Stimulated activated CD8-positive, alpha-beta memory T cell treated with anti-CD3 and anti-CD28 coated beads, Interleukin-7, amount 100 ng/mL, for 24 hours (primary cell): Measurements from ENCODE around the gene DSE.
"Not testable (repeated sequence)": the region's sequence is repeated elsewhere in the genome, so short reads cannot be mapped to it uniquely, and the experiment has no call there.

Source experiments
- DNase-seq: peaks from one replicate; pipeline ENCODE4 v3.0.0-alpha.2; 2020; ENCODE audit warnings: low read depth

Gene DSE

GRCh38 chr6:116370760-116371119 is at the start of gene DSE:
TSS of gene DSE (plus strand) at chr6:116370947. CDS start at chr6:116399251, 28,304 bp downstream.
- peak; percentile 22 for DNase-seq

DNA sequence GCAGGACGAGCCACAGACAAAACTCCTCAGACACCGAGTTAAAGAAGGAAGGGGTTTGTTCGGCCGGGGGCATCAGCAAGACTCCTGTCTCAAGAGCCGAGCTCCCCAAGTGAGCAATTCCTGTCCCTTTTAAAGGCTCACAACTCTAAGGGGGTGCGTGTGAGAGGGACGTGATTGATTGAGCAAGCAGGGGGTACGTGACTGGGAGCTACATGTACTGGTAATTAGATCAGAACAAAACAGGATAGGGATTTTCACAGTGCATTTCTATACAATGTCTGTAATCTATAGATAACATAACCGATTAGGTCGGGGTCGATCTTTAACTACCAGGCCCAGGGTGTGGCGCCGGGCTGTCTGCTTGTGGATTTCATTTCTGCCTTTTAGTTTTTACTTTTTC is 48.8 kb upstream of the DSE start:
- DNase-seq = not testable (repeated sequence)

DNA sequence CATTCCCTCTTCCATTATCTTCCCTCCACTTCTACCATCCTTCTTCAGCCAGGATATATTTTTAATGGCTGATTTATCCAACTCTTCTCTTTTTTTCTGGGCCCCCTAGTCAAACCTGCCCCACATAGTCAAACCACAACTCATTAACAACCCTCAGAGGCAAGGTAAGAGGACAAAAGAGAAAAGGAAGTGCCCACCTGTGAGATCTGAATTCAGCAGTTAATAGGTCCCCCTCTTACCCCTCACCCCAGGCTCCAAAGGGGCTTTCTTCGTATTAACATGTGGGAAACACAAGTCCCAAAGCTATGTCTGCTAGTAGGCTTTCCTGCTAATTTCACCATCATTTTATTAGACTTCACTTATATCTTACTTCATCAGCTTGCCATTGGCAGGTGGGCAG is 46.9 kb upstream of the DSE start:
- no peak for DNase-seq

GRCh38 chr6:116325634-116326132 is 45.1 kb upstream of the DSE start:
- DNase-seq = not testable (repeated sequence)

DNA sequence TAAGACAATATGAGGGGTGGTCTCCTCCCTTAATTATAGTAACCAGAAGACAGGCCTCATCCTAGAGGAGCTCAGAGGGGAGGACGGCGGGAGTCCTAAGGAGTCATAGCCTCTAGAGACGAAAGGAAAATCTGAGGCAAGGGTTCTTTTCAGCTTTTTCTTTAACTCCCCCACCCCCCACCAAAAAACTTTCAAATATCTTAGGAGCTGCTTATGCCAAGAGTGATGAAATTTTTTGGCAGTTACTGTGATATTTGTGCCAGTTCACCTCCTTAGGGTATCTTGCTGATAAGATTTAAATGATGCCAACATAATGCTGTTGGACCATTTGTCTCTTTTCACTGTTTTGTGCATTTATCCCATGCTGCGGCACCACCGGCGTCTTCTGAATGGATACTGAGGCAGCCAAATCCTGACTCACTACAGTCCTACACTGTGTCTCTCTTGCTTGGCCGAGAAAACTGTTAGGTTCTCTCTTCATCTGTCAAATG is 44.5 kb upstream of the DSE start:
- no peak for DNase-seq

DNA sequence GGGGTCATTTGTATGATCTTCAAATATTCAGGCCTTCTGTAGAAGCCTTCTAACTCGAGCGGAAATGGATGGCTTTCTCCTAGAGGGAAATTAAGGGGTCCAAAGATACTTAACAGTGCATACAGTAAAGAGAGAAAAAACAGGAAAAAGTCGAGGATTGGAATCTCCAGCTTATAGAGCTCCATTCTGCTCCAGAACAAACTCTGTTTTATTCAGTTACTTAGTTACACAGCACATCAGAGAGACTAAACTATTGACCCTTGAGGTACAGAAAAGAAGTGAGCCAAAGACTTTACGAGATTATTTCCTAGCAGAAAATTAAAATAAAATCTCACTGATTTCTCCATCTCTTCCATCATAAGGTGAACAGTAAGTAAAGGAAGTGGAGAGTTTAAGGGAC is 43.8 kb upstream of the DSE start:
- no peak for DNase-seq

DNA sequence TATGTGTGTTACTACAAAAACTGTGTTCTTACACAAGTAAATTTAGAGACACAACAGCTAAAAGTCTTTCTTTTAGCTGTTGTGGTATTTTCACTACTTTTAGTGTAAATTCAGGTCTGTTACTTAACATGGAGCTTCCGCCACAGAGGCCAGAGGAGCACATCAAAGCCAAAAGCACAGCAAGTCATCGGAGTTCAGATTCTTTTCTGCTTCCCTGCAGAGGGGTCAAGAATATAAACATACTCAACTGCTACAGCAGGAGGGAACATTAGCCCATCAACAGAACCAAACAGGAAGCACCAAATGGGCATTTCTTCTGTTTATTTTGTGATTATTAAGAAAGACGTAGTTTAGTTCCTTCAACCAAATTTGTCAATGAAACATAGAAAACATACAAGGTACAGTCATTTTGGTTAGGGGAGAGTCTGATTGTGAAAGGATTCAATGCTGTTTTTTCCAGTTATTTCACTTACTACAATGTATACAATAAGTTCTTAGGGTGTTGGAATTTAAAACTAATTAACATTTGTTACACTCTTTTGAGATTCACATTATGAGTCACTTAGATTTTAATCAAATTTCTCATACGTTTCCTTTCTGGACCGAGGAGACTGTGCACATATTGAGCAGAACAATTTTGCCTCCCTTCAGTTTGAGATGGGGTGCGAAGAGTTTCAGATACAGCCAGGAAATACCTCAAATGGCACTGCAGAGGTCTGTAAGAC is 42.8 kb upstream of the DSE start:
- DNase-seq = no peak

- DNase-seq = no peak
These were observed 42.2 kb upstream of the DSE start for GRCh38 chr6:116328528-116328903.

GRCh38 chr6:116329156-116329555 is 41.6 kb upstream of the DSE start:
- no peak for DNase-seq

GRCh38 chr6:116330511-116330910 is 40.2 kb upstream of the DSE start:
- no peak for DNase-seq

GRCh38 chr6:116332096-116332495 is 38.7 kb upstream of the DSE start:
- DNase-seq = no peak

- DNase-seq = not testable (repeated sequence)
These were observed 35.9 kb upstream of the DSE start for GRCh38 chr6:116334638-116335409.

GRCh38 chr6:116335612-116336215 is 35.0 kb upstream of the DSE start:
- no peak for DNase-seq

- DNase-seq = no peak
These were observed 31.8 kb upstream of the DSE start for GRCh38 chr6:116338943-116339342.

- DNase-seq = not testable (repeated sequence)
These were observed 30.1 kb upstream of the DSE start for GRCh38 chr6:116340625-116341024.

DNA sequence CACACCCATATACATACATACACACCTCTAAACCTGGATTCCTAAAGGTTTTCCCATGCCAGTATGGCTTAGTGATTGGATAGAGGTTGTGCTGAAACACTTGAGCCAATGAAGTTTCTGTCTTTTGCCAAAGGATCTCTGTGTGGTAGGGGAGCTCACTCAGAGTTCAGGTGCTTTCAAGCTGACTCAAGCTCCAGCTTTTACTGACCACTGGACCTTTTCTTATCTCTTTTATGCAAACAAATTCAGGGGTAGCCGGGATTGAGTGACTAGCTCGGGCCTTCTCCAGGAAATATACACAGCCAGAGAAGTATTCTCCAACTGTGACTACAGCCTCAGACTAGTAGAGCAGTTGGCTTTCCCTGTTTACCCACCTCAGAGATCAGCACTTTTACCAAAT is 21.5 kb upstream of the DSE start:
- DNase-seq = no peak

DNA sequence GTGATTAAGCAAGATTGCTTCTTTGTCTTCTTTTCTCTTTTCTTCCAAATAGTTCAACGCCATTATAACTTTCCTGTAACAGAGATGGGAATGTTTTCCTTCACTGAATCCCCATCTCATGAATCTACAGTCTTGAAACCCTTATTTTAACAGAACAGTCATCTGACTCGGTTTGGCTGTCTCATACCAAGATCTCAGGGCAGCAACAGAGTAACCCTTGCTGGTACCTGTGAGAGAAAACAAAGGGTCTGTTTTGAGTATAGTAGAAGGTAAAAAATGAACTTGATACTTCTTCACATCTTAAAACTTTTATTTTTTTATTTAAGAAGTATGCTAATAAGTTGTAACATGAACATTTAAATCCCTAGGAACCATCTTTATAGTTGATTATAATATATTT is 19.6 kb upstream of the DSE start:
- no peak for DNase-seq

- DNase-seq = no peak
These were observed 18.0 kb upstream of the DSE start for GRCh38 chr6:116352515-116353471.

DNA sequence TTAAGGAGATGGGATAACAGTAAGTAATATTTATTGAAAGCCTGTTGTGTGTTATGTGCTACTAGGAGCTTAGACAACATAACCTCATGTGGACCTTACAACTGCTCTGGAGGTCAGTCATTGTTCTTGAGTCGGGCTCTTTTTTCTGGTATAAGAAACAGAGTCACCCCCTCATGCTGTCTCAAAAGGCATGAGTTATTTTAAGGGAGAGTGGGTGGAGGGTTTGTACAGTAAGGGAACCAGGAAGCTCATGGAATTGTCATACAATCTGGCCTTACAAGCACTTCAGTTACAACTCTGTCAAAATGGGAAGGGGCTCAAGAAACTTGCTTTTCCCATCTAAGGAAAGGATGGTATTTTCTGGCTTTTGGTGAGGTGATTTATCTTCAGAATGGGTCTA is 16.5 kb upstream of the DSE start:
- no peak for DNase-seq

DNA sequence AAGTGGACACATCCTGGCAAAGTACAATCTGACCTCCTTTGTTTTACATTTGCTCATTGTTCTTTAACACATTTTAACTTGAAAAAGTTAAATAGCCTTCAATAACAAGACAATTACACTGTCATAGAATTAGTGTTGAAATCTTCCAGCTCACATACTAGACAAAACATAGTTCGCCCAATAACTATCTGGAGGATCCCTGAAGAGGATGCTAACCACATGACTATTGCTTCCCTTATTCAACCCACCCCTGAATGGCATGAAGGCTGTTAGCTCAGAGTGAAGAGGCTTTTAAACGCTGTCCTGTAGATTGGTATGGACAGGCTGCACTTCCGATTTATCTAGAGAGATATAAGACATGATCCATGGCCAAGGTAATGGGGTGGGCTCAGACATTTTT is 15.0 kb upstream of the DSE start:
- DNase-seq = no peak

DNA sequence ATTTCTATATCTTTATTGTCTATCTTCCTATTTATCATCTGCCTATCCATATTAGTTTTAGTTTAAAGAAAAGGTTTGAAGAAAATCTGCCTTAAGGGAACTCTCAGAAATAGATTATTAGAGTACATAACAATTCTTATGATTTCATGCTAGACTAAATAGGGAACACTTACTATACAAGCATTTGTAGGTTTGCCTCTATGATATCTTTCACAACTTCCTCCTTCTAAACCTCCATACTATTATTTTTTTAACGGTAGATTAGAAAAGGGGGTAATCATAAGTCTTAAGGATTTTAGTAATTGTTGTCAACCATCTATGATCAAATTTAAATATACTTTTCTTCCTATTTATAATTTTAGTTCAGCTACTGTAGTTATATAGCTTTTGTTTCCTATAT is 11.6 kb upstream of the DSE start:
- DNase-seq = no peak

DNA sequence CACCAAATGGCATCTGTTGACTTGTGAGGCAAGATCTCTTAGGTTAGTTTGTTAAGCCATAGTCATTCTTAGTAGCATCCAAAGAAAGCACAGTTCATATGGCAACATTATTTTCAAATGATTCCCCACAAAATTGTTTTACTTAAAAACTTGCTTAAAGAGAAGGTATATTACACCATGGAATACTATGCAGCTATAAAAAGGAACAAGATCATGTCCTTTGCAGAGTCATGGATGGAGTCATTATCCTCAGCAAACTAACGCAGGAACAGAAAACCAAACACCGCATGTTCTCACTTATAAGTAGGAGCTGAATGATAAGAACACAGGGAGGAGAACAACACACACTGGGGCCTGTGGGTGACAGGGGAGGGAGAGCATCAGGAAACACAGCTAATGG is 10.9 kb upstream of the DSE start:
- no peak for DNase-seq
